SU-DHL-6 (cell line): ENCODE results near the gene TEK.

Experiments used
- CTCF ChIP-seq: fragments of 200-600 bp; sonication (generic); IDR thresholded peaks from one replicate; pipeline ENCODE4 v1.5.1; 2017; ENCODE audit warnings: antibody characterized with exemption, mild to moderate bottlenecking, low read length, moderate library complexity; ENCODE audit not compliant: insufficient read depth, poor library complexity, severe bottlenecking
- EZH2phosphoT487 ChIP-seq: fragments of 200-600 bp; sonication (generic), shearing (Covaris generic); conservative IDR thresholded peaks from 2 replicates; pipeline ENCODE4 v1.6.1; 2018; ENCODE audit warnings: mild to moderate bottlenecking, antibody characterized with exemption, low read length, moderate library complexity, mixed read lengths

GRCh38 chr9:27125936-27126335, 16.9 kb downstream of the TEK start:
- TF ChIP-seq CTCF (no peak), EZH2phosphoT487 (no peak)
